ENCODE results near the gene OLFML2B. TPM values are rescaled to one million over a fixed set of nuclear protein-coding genes. Genes with fewer than 3 reads are reported as not detected.

OLFML2B gene
- total RNA-seq, 1 donor from 2014 or later: 19.1 TPM

GRCh38 chr1:161981735-161982506, 41.7 kb downstream of the OLFML2B start:
- intact Hi-C loops (cut with DNase I): no loop called here
- peaks cover under 1% of the 10 kb centered on the region for H3K9me3 ChIP-seq
- TF ChIP-seq, protein P1, sequence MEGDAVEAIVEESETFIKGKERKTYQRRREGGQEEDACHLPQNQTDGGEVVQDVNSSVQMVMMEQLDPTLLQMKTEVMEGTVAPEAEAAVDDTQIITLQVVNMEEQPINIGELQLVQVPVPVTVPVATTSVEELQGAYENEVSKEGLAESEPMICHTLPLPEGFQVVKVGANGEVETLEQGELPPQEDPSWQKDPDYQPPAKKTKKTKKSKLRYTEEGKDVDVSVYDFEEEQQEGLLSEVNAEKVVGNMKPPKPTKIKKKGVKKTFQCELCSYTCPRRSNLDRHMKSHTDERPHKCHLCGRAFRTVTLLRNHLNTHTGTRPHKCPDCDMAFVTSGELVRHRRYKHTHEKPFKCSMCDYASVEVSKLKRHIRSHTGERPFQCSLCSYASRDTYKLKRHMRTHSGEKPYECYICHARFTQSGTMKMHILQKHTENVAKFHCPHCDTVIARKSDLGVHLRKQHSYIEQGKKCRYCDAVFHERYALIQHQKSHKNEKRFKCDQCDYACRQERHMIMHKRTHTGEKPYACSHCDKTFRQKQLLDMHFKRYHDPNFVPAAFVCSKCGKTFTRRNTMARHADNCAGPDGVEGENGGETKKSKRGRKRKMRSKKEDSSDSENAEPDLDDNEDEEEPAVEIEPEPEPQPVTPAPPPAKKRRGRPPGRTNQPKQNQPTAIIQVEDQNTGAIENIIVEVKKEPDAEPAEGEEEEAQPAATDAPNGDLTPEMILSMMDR (IDR thresholded peaks at IDR 0.05): no peak
- H3K36me3 ChIP-seq: no peaks in the 10 kb centered on the region
- no peak overlapping the region for H3K4me3 ChIP-seq
- DNase-seq: no peak
- peaks cover 4% of the 10 kb centered on the region for H3K4me1 ChIP-seq
- no peak overlapping the region for H3K27ac ChIP-seq
- no peak for ATAC-seq
- H3K27me3 ChIP-seq (ENCODE audit: low read depth): no peaks in the 10 kb centered on the region

DNA sequence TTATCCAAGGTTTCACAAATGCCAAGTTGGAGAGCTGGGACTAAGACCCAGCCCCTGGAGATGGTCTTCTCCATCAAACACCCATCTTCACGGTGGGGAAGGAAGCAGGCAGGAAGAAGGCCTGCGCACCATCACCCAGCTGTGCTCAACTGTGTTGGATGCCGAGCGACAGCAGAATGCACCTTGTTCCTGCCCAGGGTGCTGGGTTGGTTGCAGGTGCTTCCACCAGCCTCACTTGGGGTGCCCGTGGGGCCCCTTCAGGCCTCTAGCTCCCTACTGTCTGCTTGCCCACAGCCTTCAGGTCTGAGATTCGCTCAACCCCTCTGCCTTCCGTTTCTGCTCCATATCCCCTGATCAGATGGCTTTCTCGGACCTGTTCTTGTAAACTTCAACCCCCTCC, 42.5 kb downstream of the OLFML2B start:
- Histone ChIP-seq H3K4me1 (no peaks in the 10 kb centered on the region), H3K36me3 (no peaks in the 10 kb centered on the region), H3K27ac (no peak overlapping the region), H3K27me3 (ENCODE audit: low read depth) (no peaks in the 10 kb centered on the region), H3K4me3 (no peak overlapping the region), H3K9me3 (no peaks in the 10 kb centered on the region)
- TF ChIP-seq, protein P1 (IDR thresholded peaks at IDR 0.05): no peak
- DNase-seq: no peak
- intact Hi-C loops (cut with DNase I): no loop called here
- ATAC-seq: no peak

- TF ChIP-seq, protein P1 (IDR thresholded peaks at IDR 0.05): no peak
- no peak for DNase-seq
- ATAC-seq: no peak
Observed at GRCh38 chr1:161978011-161978790, 45.5 kb downstream of the OLFML2B start.

GRCh38 chr1:161973924-161974845, 49.5 kb downstream of the OLFML2B start:
- intact Hi-C loops (cut with DNase I): no loop called here
- H3K27ac ChIP-seq: no peak overlapping the region
- no peaks in the 10 kb centered on the region for H3K9me3 ChIP-seq
- ATAC-seq (peak in 1 of 2 donors; percentile 26), DNase-seq (no peak)
- no peaks in the 10 kb centered on the region for H3K4me1 ChIP-seq
- no peak overlapping the region for H3K4me3 ChIP-seq
- H3K36me3 ChIP-seq: no peaks in the 10 kb centered on the region
- H3K27me3 ChIP-seq (ENCODE audit: low read depth): no peaks in the 10 kb centered on the region
- TF ChIP-seq, protein P1 (IDR thresholded peaks at IDR 0.05): no peak

More at GRCh38 chr1:161978011-161978790, 45.5 kb downstream of the OLFML2B start:
- no peaks in the 10 kb centered on the region for H3K4me1 ChIP-seq
- no peak overlapping the region for H3K27ac ChIP-seq
- no peaks in the 10 kb centered on the region for H3K9me3 ChIP-seq
- no peaks in the 10 kb centered on the region for H3K27me3 ChIP-seq (ENCODE audit: low read depth)
- H3K36me3 ChIP-seq: no peaks in the 10 kb centered on the region
- intact Hi-C loops (cut with DNase I): no loop called here
- no peak overlapping the region for H3K4me3 ChIP-seq

DNA sequence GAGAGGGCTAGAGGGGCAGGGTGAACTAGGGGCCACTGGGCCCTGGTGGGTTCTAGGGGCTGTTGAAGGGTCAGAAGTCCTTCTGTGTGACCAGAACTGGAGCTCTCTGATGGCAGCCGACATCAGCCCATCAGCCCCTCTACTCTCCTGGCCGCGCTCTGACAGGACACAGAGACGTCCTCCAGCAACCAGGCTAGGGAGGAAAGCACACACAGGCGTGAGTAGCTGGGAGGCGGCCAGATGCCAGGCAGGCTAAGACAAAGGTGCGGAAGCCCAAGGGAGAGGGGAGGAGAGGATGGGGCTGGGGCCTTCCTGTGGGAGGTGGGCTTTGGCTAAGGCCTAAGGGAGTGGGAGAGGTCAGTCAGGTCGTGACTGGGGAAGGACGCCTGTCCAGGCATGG, 50.8 kb downstream of the OLFML2B start:
- TF ChIP-seq, protein P1 (IDR thresholded peaks at IDR 0.05): no peak
- intact Hi-C loops (cut with DNase I): no loop called here
- no peak for ATAC-seq

More for the DNA sequence above, 50.8 kb downstream of the OLFML2B start:
- DNase-seq: no peak
- Histone ChIP-seq H3K9me3 (no peaks in the 10 kb centered on the region), H3K36me3 (no peaks in the 10 kb centered on the region), H3K4me1 (no peaks in the 10 kb centered on the region), H3K27ac (no peak overlapping the region), H3K27me3 (ENCODE audit: low read depth) (no peaks in the 10 kb centered on the region), H3K4me3 (no peak overlapping the region)

Measured in lower lobe of right lung (tissue), 2 donors.